DND-41 (cell line): ENCODE measurements around the gene TSPAN11.

ENCODE experiments used
- ATAC-seq: fragments of 200-7000 bp; cut with Tn5 transposase; 3 replicates; pipeline ENCODE4 v1.9.1; 2021; ENCODE audit warnings: low read depth; ENCODE audit not compliant: insufficient read depth
- DNase-seq: peaks from one replicate; pipeline ENCODE4 v3.0.0-alpha.2; 2020
- H2AFZ ChIP-seq: 2 replicates; pipeline ENCODE4 v1.6.0; 2012; ENCODE audit warnings: low read depth, low read length
- H3K27ac ChIP-seq: 2 replicates; pipeline ENCODE4 v1.5.1; 2012; ENCODE audit warnings: low read length, inconsistent platforms
- H3K27me3 ChIP-seq: fragments of 200-600 bp; sonication (generic); 2 replicates; pipeline ENCODE4 v1.6.0; 2012; ENCODE audit warnings: low read length, mild to moderate bottlenecking, inconsistent platforms; ENCODE audit not compliant: insufficient read depth, poor library complexity
- H3K36me3 ChIP-seq: 2 replicates; pipeline ENCODE4 v1.5.1; 2012; ENCODE audit warnings: low read length, inconsistent platforms; ENCODE audit not compliant: insufficient read depth
- H3K4me1 ChIP-seq: 2 replicates; pipeline ENCODE4 v1.5.1; 2012; ENCODE audit warnings: mild to moderate bottlenecking, low read length; ENCODE audit not compliant: insufficient read depth
- H3K4me2 ChIP-seq: 2 replicates; pipeline ENCODE4 v1.6.0; 2012; ENCODE audit warnings: mild to moderate bottlenecking, moderate library complexity, low read length, inconsistent platforms; ENCODE audit not compliant: insufficient read depth
- H3K4me3 ChIP-seq, 2 experiments: fragments of 200-600 bp in 1 of 2; shearing (Covaris generic) in 1 of 2; 2 replicates each; pipeline ENCODE4 v1.5.1; 2012 to 2016; ENCODE audit warnings: inconsistent platforms in 2 of 2, low read length in 2 of 2, mild to moderate bottlenecking in 2 of 2, low read depth in 1 of 2, moderate library complexity in 1 of 2
- H3K79me2 ChIP-seq: 2 replicates; pipeline ENCODE4 v1.6.0; 2012; ENCODE audit warnings: low read length, inconsistent platforms; ENCODE audit not compliant: insufficient read depth
- H3K9ac ChIP-seq: 2 replicates; pipeline ENCODE4 v1.6.0; 2012; ENCODE audit warnings: low read depth, mild to moderate bottlenecking, inconsistent platforms, low read length, moderate library complexity
- H3K9me3 ChIP-seq: 2 replicates; pipeline ENCODE4 v1.5.1; 2012; ENCODE audit warnings: low read length, moderate library complexity, mild to moderate bottlenecking, inconsistent platforms; ENCODE audit not compliant: insufficient read depth, severe bottlenecking
- H4K20me1 ChIP-seq: 2 replicates; pipeline ENCODE4 v1.6.0; 2012; ENCODE audit warnings: low read length; ENCODE audit not compliant: insufficient read depth
- EZH2 ChIP-seq: IDR thresholded peaks from 3 replicates; pipeline ENCODE4 v1.6.1; 2012; ENCODE audit warnings: borderline replicate concordance, low read depth, mild to moderate bottlenecking, moderate library complexity, low read length, inconsistent platforms; ENCODE audit not compliant: severe bottlenecking
- TF ChIP-seq, protein P1 (sequence below): IDR thresholded peaks from 2 replicates; pipeline ENCODE4 v1.5.1; 2012; ENCODE audit warnings: borderline replicate concordance, low read length, moderate library complexity, mild to moderate bottlenecking; ENCODE audit not compliant: poor library complexity, severe bottlenecking; ENCODE audit errors: extremely low read depth

Gene TSPAN11

DNA sequence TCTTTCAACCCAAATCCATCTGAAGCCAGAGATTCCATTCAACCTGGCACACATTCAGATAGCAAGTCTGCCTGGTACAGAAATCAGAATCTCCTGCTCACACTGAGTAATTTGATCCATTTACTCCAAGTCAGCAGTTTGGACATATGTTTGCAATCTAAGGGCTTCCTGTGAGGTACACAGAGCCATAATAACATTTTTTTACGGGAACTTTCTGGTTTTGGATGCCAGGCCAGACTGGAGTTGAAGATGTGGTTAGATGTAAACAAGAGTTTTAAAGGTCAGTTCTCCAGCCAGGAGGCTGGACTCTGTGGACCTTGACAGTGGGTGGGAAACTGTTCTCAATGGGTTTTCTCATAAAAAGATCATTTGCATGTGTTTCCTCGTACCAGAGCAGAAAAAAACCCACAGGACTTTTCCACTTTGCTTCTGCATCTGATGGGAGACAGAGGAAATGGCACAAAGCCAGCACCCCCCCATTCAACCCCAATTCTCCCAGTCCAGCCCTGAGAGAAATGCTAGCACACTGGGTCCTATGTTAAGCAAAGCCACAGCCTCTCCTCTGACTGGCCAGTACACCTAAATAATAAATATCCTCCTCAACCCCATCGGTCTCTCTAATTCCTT is 17.7 kb upstream of the TSPAN11 start:
- Histone ChIP-seq H3K4me1 (no peaks in the 10 kb centered on the region), H3K4me3 (no peak overlapping the region), H4K20me1 (no peaks in the 10 kb centered on the region), H3K36me3 (no peaks in the 10 kb centered on the region), H3K9me3 (no peaks in the 10 kb centered on the region), H3K27ac (no peak overlapping the region), H3K27me3 (peaks cover 3% of the 10 kb centered on the region), H3K9ac (no peak overlapping the region), H2AFZ (no peak overlapping the region), H3K79me2 (no peaks in the 10 kb centered on the region), H3K4me2 (no peak overlapping the region)
- TF ChIP-seq EZH2 = no peak
- TF ChIP-seq, protein P1, sequence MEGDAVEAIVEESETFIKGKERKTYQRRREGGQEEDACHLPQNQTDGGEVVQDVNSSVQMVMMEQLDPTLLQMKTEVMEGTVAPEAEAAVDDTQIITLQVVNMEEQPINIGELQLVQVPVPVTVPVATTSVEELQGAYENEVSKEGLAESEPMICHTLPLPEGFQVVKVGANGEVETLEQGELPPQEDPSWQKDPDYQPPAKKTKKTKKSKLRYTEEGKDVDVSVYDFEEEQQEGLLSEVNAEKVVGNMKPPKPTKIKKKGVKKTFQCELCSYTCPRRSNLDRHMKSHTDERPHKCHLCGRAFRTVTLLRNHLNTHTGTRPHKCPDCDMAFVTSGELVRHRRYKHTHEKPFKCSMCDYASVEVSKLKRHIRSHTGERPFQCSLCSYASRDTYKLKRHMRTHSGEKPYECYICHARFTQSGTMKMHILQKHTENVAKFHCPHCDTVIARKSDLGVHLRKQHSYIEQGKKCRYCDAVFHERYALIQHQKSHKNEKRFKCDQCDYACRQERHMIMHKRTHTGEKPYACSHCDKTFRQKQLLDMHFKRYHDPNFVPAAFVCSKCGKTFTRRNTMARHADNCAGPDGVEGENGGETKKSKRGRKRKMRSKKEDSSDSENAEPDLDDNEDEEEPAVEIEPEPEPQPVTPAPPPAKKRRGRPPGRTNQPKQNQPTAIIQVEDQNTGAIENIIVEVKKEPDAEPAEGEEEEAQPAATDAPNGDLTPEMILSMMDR = no peak
- ATAC-seq = no peak
- DNase-seq = no peak

DNA sequence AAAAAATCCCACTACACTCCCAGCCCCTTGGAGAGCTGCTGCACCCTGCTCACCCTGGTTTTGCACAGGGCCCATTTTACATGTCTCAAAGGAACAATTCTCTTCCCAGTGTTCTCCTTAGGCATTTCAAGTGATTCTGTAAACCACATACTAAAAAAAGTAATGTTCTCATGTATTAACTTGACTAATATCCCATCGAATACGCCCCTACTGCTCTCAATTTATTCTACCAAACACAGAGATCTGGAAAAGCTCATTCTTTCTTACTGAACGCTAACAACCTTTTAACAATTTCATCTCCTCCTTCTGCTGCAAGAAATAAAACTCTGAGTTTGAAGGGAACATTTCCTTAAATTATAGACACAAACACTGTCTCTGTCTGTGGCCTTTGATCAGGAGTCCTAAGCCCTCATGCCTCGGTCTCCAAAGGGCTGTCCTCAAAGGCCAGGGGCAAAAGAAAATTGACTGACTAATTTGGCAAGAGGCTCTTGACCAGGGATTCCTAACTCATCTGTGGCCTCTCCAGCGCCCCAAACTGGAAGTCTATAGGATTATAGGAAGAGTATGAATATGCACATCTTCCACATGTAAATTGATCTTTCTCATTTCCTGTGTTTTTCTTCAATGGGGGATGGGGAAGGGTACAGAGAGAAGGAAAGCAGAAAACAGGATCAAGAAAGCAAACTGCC is 17.1 kb upstream of the TSPAN11 start:
- H3K27ac ChIP-seq = no peak overlapping the region

DNA sequence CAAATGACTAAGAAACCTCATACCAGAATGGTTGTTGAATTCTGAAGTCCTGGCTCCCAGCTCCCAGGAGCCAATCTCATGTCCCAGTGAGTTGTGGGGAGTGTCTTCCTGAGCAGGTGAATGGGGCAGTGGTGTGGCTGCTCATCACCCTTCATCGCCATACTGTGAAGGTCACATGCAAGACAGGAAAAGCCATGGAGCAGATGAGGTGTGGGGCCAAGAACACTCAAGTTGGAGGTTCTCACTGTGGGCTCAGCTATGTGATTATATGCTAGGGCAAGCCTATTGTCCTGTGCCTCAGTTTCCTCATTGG is 16.6 kb upstream of the TSPAN11 start:
- no peak for DNase-seq
- Histone ChIP-seq H3K9ac (no peak overlapping the region), H3K4me3 (no peak overlapping the region), H4K20me1 (no peaks in the 10 kb centered on the region), H3K27me3 (peaks cover 3% of the 10 kb centered on the region), H3K79me2 (no peaks in the 10 kb centered on the region), H3K36me3 (no peaks in the 10 kb centered on the region), H3K4me2 (no peak overlapping the region), H3K4me1 (no peaks in the 10 kb centered on the region), H3K9me3 (no peaks in the 10 kb centered on the region), H3K27ac (no peak overlapping the region), H2AFZ (no peak overlapping the region)
- no peak for ATAC-seq
- no peak for TF ChIP-seq EZH2
- TF ChIP-seq, protein P1 = no peak

More for the DNA sequence above, 17.1 kb upstream of the TSPAN11 start:
- no peak for TF ChIP-seq EZH2
- TF ChIP-seq, protein P1 = no peak
- DNase-seq = no peak
- Histone ChIP-seq H4K20me1 (no peaks in the 10 kb centered on the region), H3K4me3 (no peak overlapping the region), H3K79me2 (no peaks in the 10 kb centered on the region), H3K9me3 (no peaks in the 10 kb centered on the region), H3K27me3 (peaks cover 3% of the 10 kb centered on the region), H3K4me1 (no peaks in the 10 kb centered on the region), H2AFZ (no peak overlapping the region), H3K9ac (no peak overlapping the region), H3K4me2 (no peak overlapping the region), H3K36me3 (no peaks in the 10 kb centered on the region)
- ATAC-seq = no peak
